Activated naive CD4-positive, alpha-beta T cell treated with anti-CD3 and anti-CD28 coated beads, Interleukin-2, amount 50 U/mL, for 16 hours (primary cell): ENCODE results near the gene OR1L1.

ENCODE experiments used
- DNase-seq: peaks from one replicate; pipeline ENCODE4 v3.0.0-alpha.2; 2020

Gene OR1L1

GRCh38 chr9:122661416-122661815 is at the start of gene OR1L1:
TSS of gene OR1L1 (plus strand) at chr9:122661716. CDS start at chr9:122661716, 0 bp downstream.
- DNase-seq = no peak

GRCh38 chr9:122614362-122614761 is 47.2 kb upstream of the OR1L1 start, which contains the start of gene OR1Q1:
TSS of gene OR1Q1 (plus strand) at chr9:122614738. CDS start at chr9:122614738, 0 bp downstream.
- DNase-seq = no peak

- DNase-seq = no peak
Observed at GRCh38 chr9:122619996-122620395, 41.5 kb upstream of the OR1L1 start.

- DNase-seq = no peak
Observed at GRCh38 chr9:122642226-122642625, 19.3 kb upstream of the OR1L1 start.

- DNase-seq = no peak
Observed at GRCh38 chr9:122656378-122656777, 5.1 kb upstream of the OR1L1 start.

GRCh38 chr9:122657527-122657926 is 4.0 kb upstream of the OR1L1 start, which contains the start of gene OR1B1:
TSS of gene OR1B1 (minus strand) at chr9:122657627.
- DNase-seq = no peak

GRCh38 chr9:122672481-122672880 is 11.0 kb downstream of the OR1L1 start:
- DNase-seq = no peak

- no peak for DNase-seq
Observed at GRCh38 chr9:122684851-122685250, 23.3 kb downstream of the OR1L1 start.

GRCh38 chr9:122695696-122696095 is 34.2 kb downstream of the OR1L1 start:
- DNase-seq = no peak
